ENCODE results near the gene STEAP1B. TPM values are rescaled to one million over a fixed set of nuclear protein-coding genes. Genes with fewer than 3 reads are reported as not detected.

STEAP1B gene
- total RNA-seq, 2 experiments from 2014 or later, result not detected

- H3K9me3 ChIP-seq (ENCODE audit: control insufficient read depth in 1 of 2, insufficient read depth in 1 of 2, low read length in 2 of 2), result no peaks in the 10 kb centered on the region
- no peak overlapping the region for H3K27ac ChIP-seq (ENCODE audit: low read depth in 1 of 2, low read length in 2 of 2)
- Mint-ChIP-seq H3K4me1 (ENCODE audit: low read depth) (no peaks in the 10 kb centered on the region), H3K4me3 (no peak overlapping the region), H3K27me3 (peaks cover 4% of the 10 kb centered on the region), H3K36me3 (ENCODE audit: low read depth) (no peaks in the 10 kb centered on the region), H3K9me3 (no peaks in the 10 kb centered on the region), H3K27ac (no peak overlapping the region)
- DNase-seq (no peak), ATAC-seq (ENCODE audit: poor library complexity) (no peak)
- H3K4me3 ChIP-seq (ENCODE audit: low read length), result no peak overlapping the region
- ChIA-PET POLR2A (no interaction called here), CTCF (no interaction called here)
- H3K27me3 ChIP-seq (ENCODE audit: control insufficient read depth in 1 of 2, insufficient read depth in 2 of 2, low read length in 2 of 2), result no peaks in the 10 kb centered on the region
- TF ChIP-seq CTCF (IDR thresholded peaks at IDR 0.05), result no peak
- H3K4me1 ChIP-seq (ENCODE audit: insufficient read depth, low read length), result no peaks in the 10 kb centered on the region
- intact Hi-C loops (cut with DNase I, micrococcal nuclease), result no loop called here
- no peaks in the 10 kb centered on the region for H3K36me3 ChIP-seq (ENCODE audit: insufficient read depth, low read length)
These were observed 82.6 kb downstream of the STEAP1B start for GRCh38 chr7:22417349-22417748.

GRCh38 chr7:22414424-22414823 is 85.6 kb downstream of the STEAP1B start:
- POLR2A ChIA-PET, result no interaction called here
- H3K27ac Mint-ChIP-seq, result no peak overlapping the region
- CTCF ChIA-PET, result no interaction called here
- H3K36me3 Mint-ChIP-seq (ENCODE audit: low read depth), result no peaks in the 10 kb centered on the region
- H3K4me1 Mint-ChIP-seq (ENCODE audit: low read depth), result no peaks in the 10 kb centered on the region
- no peaks in the 10 kb centered on the region for H3K9me3 Mint-ChIP-seq
- intact Hi-C loops (cut with DNase I, micrococcal nuclease), result no loop called here
- Histone ChIP-seq H3K4me3 (ENCODE audit: low read length) (no peak overlapping the region), H3K27me3 (ENCODE audit: control insufficient read depth in 1 of 2, insufficient read depth in 2 of 2, low read length in 2 of 2) (no peaks in the 10 kb centered on the region), H3K36me3 (ENCODE audit: insufficient read depth, low read length) (no peaks in the 10 kb centered on the region), H3K27ac (ENCODE audit: low read depth in 1 of 2, low read length in 2 of 2) (no peak overlapping the region), H3K4me1 (ENCODE audit: insufficient read depth, low read length) (no peaks in the 10 kb centered on the region), H3K9me3 (ENCODE audit: control insufficient read depth in 1 of 2, insufficient read depth in 1 of 2, low read length in 2 of 2) (no peaks in the 10 kb centered on the region)
- no peak for TF ChIP-seq CTCF (IDR thresholded peaks at IDR 0.05)
- no peak overlapping the region for H3K4me3 Mint-ChIP-seq
- peaks cover 4% of the 10 kb centered on the region for H3K27me3 Mint-ChIP-seq
- no peak for ATAC-seq (ENCODE audit: poor library complexity)
- DNase-seq, result no peak

GRCh38 chr7:22413211-22413610 is 86.8 kb downstream of the STEAP1B start:
- no peak overlapping the region for H3K4me3 Mint-ChIP-seq
- no peak overlapping the region for H3K27ac ChIP-seq (ENCODE audit: low read depth in 1 of 2, low read length in 2 of 2)
- no peaks in the 10 kb centered on the region for H3K4me1 ChIP-seq (ENCODE audit: insufficient read depth, low read length)
- ATAC-seq (ENCODE audit: poor library complexity) (no peak), DNase-seq (no peak)
- no peaks in the 10 kb centered on the region for H3K36me3 ChIP-seq (ENCODE audit: insufficient read depth, low read length)
- no peak overlapping the region for H3K4me3 ChIP-seq (ENCODE audit: low read length)
- intact Hi-C loops (cut with DNase I, micrococcal nuclease), result no loop called here
- H3K9me3 Mint-ChIP-seq, result no peaks in the 10 kb centered on the region
- ChIA-PET POLR2A (no interaction called here), CTCF (no interaction called here)
- H3K27me3 Mint-ChIP-seq, result peaks cover 4% of the 10 kb centered on the region
- H3K9me3 ChIP-seq (ENCODE audit: control insufficient read depth in 1 of 2, insufficient read depth in 1 of 2, low read length in 2 of 2), result no peaks in the 10 kb centered on the region
- H3K27ac Mint-ChIP-seq, result no peak overlapping the region
- H3K27me3 ChIP-seq (ENCODE audit: control insufficient read depth in 1 of 2, insufficient read depth in 2 of 2, low read length in 2 of 2), result no peaks in the 10 kb centered on the region
- TF ChIP-seq CTCF (IDR thresholded peaks at IDR 0.05), result no peak
- no peaks in the 10 kb centered on the region for H3K36me3 Mint-ChIP-seq (ENCODE audit: low read depth)
- no peaks in the 10 kb centered on the region for H3K4me1 Mint-ChIP-seq (ENCODE audit: low read depth)

All from CD4-positive, alpha-beta T cell (primary cell).